K562 (cell line): ENCODE measurements around the gene SLC1A4. TPM values are rescaled to one million over a fixed set of nuclear protein-coding genes. Genes with fewer than 3 reads are reported as not detected.

ENCODE experiments used
- ATAC-seq: fragments of 200-7000 bp; cut with Tn5 transposase; 3 replicates; pipeline ENCODE4 v1.9.1; 2020; ENCODE audit warnings: moderate library complexity
- BruUV-seq: library from RNA; stranded (reverse); fragments of 400-500 nt; replicated peaks from 2 replicates; lab custom pipeline; 2021; lab: Mats Ljungman, UMichigan
- CTCF ChIA-PET: fragments of 300-600 bp; formaldehyde crosslinking; extraction: SDS; loops from one replicate; lab custom pipeline; 2021; ENCODE audit warnings: low intra/inter-chr PET ratio; lab: Yijun Ruan, JAX
- POLR2A ChIA-PET: fragments of 300-600, 350-650 bp; sonication (Branson Sonifier 250); formaldehyde crosslinking; extraction: SDS; loops from one replicate; lab custom pipeline; 2021; ENCODE audit warnings: antibody characterized with exemption, inconsistent platforms; lab: Yijun Ruan, JAX
- DNase-seq, 4 experiments: peaks; one replicate each; pipeline versions ENCODE4 v3.0.0 to v3.0.0-alpha.2; 2011 to 2018; ENCODE audit warnings: low spot score in 3 of 4, mixed read lengths in 3 of 4; ENCODE audit errors: extremely low read depth in 1 of 4
- FAIRE-seq: peaks from 2 replicates; lab custom pipeline; 2011; peaks lifted over from hg19 to GRCh38; lab: Jason Lieb, UNC
- H2AFZ ChIP-seq: 2 replicates; pipeline ENCODE4 v1.6.0; 2011; ENCODE audit warnings: low read depth, low read length, control low read depth, inconsistent platforms
- H3K27ac ChIP-seq: fragments of 200-600 bp; 3 replicates; pipeline ENCODE4 v1.8.0; 2011; ENCODE audit warnings: low read depth, mild to moderate bottlenecking, control low read depth, inconsistent platforms, low read length, moderate library complexity, mixed read lengths; ENCODE audit errors: extremely low read depth
- H3K27me3 ChIP-seq, 2 experiments: fragments of 300-600 bp in 1 of 2; 2 replicates in 1 of 2; 3 replicates in 1 of 2; pipeline versions ENCODE4 v1.6.0 to v1.8.0; 2011; ENCODE audit warnings: inconsistent platforms in 2 of 2, low read length in 2 of 2, mild to moderate bottlenecking in 1 of 2, mixed read lengths in 1 of 2, moderate library complexity in 1 of 2; ENCODE audit not compliant: control insufficient read depth in 2 of 2, insufficient read depth in 2 of 2
- H3K36me3 ChIP-seq: fragments of 300-600 bp; 3 replicates; pipeline ENCODE4 v1.8.0; 2011; ENCODE audit warnings: mild to moderate bottlenecking, low read length, inconsistent platforms; ENCODE audit not compliant: control insufficient read depth, insufficient read depth
- H3K4me1 ChIP-seq, 2 experiments: fragments of 200-600 bp in 1 of 2; replicated peaks in 1 of 2; 2 replicates in 1 of 2; 3 replicates in 1 of 2; pipeline versions ENCODE4 v1.5.1 to v1.8.0; 2011; ENCODE audit warnings: inconsistent platforms in 2 of 2, low read length in 2 of 2, mild to moderate bottlenecking in 1 of 2, mixed read lengths in 1 of 2, moderate library complexity in 1 of 2; ENCODE audit not compliant: control insufficient read depth in 2 of 2, insufficient read depth in 2 of 2
- H3K4me2 ChIP-seq: 2 replicates; pipeline ENCODE4 v1.6.1; 2011; ENCODE audit warnings: low read length, control low read depth, inconsistent platforms, mixed read lengths; ENCODE audit not compliant: insufficient read depth
- H3K4me3 ChIP-seq: fragments of 200-600 bp; sonication (generic), shearing (Covaris generic); 2 replicates; pipeline ENCODE4 v1.5.1; 2016; ENCODE audit warnings: control low read depth, inconsistent platforms
- H3K79me2 ChIP-seq: fragments of 200-600 bp; 3 replicates; pipeline ENCODE4 v1.8.0; 2011; ENCODE audit warnings: low read length, inconsistent platforms; ENCODE audit not compliant: control insufficient read depth, insufficient read depth
- H3K9ac ChIP-seq, 2 experiments: 2 replicates each; pipeline versions ENCODE4 v1.6.0 to v1.6.1; 2011; ENCODE audit warnings: low read depth in 2 of 2, low read length in 2 of 2, control low read depth in 1 of 2, inconsistent platforms in 1 of 2, mild to moderate bottlenecking in 1 of 2, mixed read lengths in 1 of 2; ENCODE audit not compliant: insufficient read depth in 1 of 2
- H3K9me1 ChIP-seq: one replicate; pipeline ENCODE4 v1.6.0; 2011; ENCODE audit warnings: inconsistent platforms, mild to moderate bottlenecking, low read length, moderate library complexity; ENCODE audit not compliant: control insufficient read depth, insufficient read depth
- H3K9me3 ChIP-seq: replicated peaks from 2 replicates; pipeline ENCODE4 v1.5.1; 2011; ENCODE audit warnings: low read depth, low read length, inconsistent platforms; ENCODE audit not compliant: control insufficient read depth, insufficient read depth
- H4K20me1 ChIP-seq: replicated peaks from 2 replicates; pipeline ENCODE4 v1.6.1; 2011; ENCODE audit warnings: low read length, inconsistent platforms, mixed read lengths; ENCODE audit not compliant: control insufficient read depth, insufficient read depth
- PPARD ChIP-seq: fragments of 250-450 bp; sonication (Bioruptor Pico); IDR thresholded peaks from 2 replicates; pipeline ENCODE4 v1.8.0; 2022; ENCODE audit warnings: inconsistent platforms, mild to moderate bottlenecking, moderate library complexity
- RFX5 ChIP-seq: IDR thresholded peaks from 2 replicates; pipeline ENCODE4 v1.6.1; 2011; ENCODE audit warnings: low read depth, mild to moderate bottlenecking, improper control_type of control experiment, low read length
- SMAD2 ChIP-seq: fragments of 150-350 bp; IDR thresholded peaks from 2 replicates; pipeline ENCODE4 v1.6.1; 2014; ENCODE audit warnings: low read depth, mild to moderate bottlenecking, low read length
- ZNF609 ChIP-seq: sonication (generic); formaldehyde crosslinking; IDR thresholded peaks from 2 replicates; pipeline ENCODE4 v1.8.1; 2023; ENCODE audit warnings: missing genetic modification reagents, mild to moderate bottlenecking, borderline replicate concordance
- WGBS: fragments of 100-300 bp; shearing (Covaris generic); methylation state at CpG from one replicate; pipeline ENCODE4 v1.1.6; 2016; ENCODE audit warnings: low coverage, mixed read lengths; ENCODE audit not compliant: insufficient coverage; ENCODE audit errors: missing lambda C conversion rate; 5-methylcytosine and 5-hydroxymethylcytosine counted together
- in situ Hi-C: fragments of 300-500 bp; cut with MboI; formaldehyde crosslinking; loops from 4 replicates; pipeline ENCODE4 v1.15.0; 2018; ENCODE audit warnings: inconsistent platforms, mixed read lengths
- intact Hi-C: fragments of 100-400 bp; cut with micrococcal nuclease; formaldehyde crosslinking; loops from 2 replicates; pipeline ENCODE4 v1.14.2; 2022
- polyA plus RNA-seq, 8 experiments: library from polyadenylated mRNA; depleted of rRNA in 4 of 8; stranded (reverse) in 5 of 8; unstranded in 3 of 8; fragments of >200 nt; fragmentation: Nextera tagmentation in 2 of 8; fragmentation: Illumina TruSeq in 1 of 8; extraction: Ambion mirVana in 2 of 8; extraction: Trizol in 1 of 8; gene quantifications; 2 replicates each; pipeline versions ENCODE4 v1.2.1 to v1.2.3, GENCODE V29; 2011 to 2014; ENCODE audit warnings: inconsistent platforms in 1 of 8, missing spikeins in 1 of 8
- total RNA-seq, 7 experiments: library from RNA; depleted of rRNA in 6 of 7; stranded (reverse); fragments of >200 nt in 6 of 7; fragmentation: Illumina TruSeq in 2 of 7; extraction: Trizol in 2 of 7; gene quantifications; 2 replicates each; pipeline versions ENCODE4 v1.2.1 to v1.2.3, GENCODE V29; 2011 to 2021; ENCODE audit warnings: low replicate concordance in 1 of 7
- TF ChIP-seq, protein P1 (sequence below): IDR thresholded peaks from 3 replicates; pipeline ENCODE4 v1.6.1; 2011; ENCODE audit warnings: borderline replicate concordance, mild to moderate bottlenecking; ENCODE audit not compliant: insufficient read length, insufficient read depth
- TF ChIP-seq, protein P2 (sequence below): fragments of 250-450 bp; sonication (Bioruptor Pico); IDR thresholded peaks from 2 replicates; pipeline ENCODE4 v1.5.0; 2021
- TF ChIP-seq, protein P3 (sequence below): fragments of 250-450 bp; sonication (Bioruptor Pico); IDR thresholded peaks from 2 replicates; pipeline ENCODE4 v1.8.0; 2021; ENCODE audit warnings: mild to moderate bottlenecking, moderate library complexity
- TF ChIP-seq, protein P4 (sequence below): fragments of 450-650 bp; conservative IDR thresholded peaks from 2 replicates; pipeline ENCODE4 v1.6.1; 2016; ENCODE audit warnings: missing genetic modification characterization, low read depth, mild to moderate bottlenecking, control low read depth, missing compliant biosample characterization

Gene SLC1A4
- total and polyA plus RNA-seq, 9 of the 15 experiments (the other 6 are each of a cell fraction or from before 2014, with no cell fraction given): 4.4 to 24.0 (median 10.9) TPM

GRCh38 chr2:65025453-65026123 lies 36.4 kb downstream of the SLC1A4 start:
- Histone ChIP-seq H3K27me3 (no peaks in the 10 kb centered on the region), H3K79me2 (no peaks in the 10 kb centered on the region), H3K36me3 (peaks cover 7% of the 10 kb centered on the region; the same call in 2 of the 3 replicates), H3K9ac (no peak overlapping the region), H3K4me1 (peaks cover 15 to 43% of the 10 kb centered on the region in 2 experiments; a peak in 4 of 5 replicates), H3K4me2 (no peak overlapping the region), H3K27ac (no peak overlapping the region), H4K20me1 (no peaks in the 10 kb centered on the region), H2AFZ (no peak overlapping the region), H3K9me3 (no peaks in the 10 kb centered on the region), H3K9me1 (peaks cover 3% of the 10 kb centered on the region), H3K4me3 (no peak overlapping the region)
- POLR2A ChIA-PET: interaction anchor here (0.6 to 1.1 kb wide), 2 partner anchors 38 to 963 kb away, joined by 3 to 5 read pairs; no protein-coding TSS in a partner anchor
- ATAC-seq (no peak), DNase-seq (no peak), FAIRE-seq (no peak)
- CTCF ChIA-PET: no interaction called here
- WGBS: 85% methylated on average over 7 of the region's 8 CpGs
- intact Hi-C loops (no loop called here), in situ Hi-C loops (no loop called here)
- no TSS peak for BruUV-seq
- TF ChIP-seq, protein P1, sequence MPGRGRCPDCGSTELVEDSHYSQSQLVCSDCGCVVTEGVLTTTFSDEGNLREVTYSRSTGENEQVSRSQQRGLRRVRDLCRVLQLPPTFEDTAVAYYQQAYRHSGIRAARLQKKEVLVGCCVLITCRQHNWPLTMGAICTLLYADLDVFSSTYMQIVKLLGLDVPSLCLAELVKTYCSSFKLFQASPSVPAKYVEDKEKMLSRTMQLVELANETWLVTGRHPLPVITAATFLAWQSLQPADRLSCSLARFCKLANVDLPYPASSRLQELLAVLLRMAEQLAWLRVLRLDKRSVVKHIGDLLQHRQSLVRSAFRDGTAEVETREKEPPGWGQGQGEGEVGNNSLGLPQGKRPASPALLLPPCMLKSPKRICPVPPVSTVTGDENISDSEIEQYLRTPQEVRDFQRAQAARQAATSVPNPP: no peak
- TF ChIP-seq PPARD (CRISPR knock-in tag): no peak
- TF ChIP-seq ZNF609 (CRISPR knock-in tag): no peak
- TF ChIP-seq, protein P2, sequence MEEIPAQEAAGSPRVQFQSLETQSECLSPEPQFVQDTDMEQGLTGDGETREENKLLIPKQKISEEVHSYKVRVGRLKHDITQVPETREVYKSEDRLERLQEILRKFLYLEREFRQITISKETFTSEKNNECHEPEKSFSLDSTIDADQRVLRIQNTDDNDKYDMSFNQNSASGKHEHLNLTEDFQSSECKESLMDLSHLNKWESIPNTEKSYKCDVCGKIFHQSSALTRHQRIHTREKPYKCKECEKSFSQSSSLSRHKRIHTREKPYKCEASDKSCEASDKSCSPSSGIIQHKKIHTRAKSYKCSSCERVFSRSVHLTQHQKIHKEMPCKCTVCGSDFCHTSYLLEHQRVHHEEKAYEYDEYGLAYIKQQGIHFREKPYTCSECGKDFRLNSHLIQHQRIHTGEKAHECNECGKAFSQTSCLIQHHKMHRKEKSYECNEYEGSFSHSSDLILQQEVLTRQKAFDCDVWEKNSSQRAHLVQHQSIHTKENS (CRISPR knock-in tag): no peak
- TF ChIP-seq, protein P3, sequence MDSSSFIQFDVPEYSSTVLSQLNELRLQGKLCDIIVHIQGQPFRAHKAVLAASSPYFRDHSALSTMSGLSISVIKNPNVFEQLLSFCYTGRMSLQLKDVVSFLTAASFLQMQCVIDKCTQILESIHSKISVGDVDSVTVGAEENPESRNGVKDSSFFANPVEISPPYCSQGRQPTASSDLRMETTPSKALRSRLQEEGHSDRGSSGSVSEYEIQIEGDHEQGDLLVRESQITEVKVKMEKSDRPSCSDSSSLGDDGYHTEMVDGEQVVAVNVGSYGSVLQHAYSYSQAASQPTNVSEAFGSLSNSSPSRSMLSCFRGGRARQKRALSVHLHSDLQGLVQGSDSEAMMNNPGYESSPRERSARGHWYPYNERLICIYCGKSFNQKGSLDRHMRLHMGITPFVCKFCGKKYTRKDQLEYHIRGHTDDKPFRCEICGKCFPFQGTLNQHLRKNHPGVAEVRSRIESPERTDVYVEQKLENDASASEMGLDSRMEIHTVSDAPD (CRISPR knock-in tag): no peak
- TF ChIP-seq SMAD2: no peak
- TF ChIP-seq, protein P4, sequence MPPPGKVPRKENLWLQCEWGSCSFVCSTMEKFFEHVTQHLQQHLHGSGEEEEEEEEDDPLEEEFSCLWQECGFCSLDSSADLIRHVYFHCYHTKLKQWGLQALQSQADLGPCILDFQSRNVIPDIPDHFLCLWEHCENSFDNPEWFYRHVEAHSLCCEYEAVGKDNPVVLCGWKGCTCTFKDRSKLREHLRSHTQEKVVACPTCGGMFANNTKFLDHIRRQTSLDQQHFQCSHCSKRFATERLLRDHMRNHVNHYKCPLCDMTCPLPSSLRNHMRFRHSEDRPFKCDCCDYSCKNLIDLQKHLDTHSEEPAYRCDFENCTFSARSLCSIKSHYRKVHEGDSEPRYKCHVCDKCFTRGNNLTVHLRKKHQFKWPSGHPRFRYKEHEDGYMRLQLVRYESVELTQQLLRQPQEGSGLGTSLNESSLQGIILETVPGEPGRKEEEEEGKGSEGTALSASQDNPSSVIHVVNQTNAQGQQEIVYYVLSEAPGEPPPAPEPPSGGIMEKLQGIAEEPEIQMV (tag): no peak
- no peak for TF ChIP-seq RFX5
